ENCODE data around the gene TNK2. TPM values are rescaled to one million over a fixed set of nuclear protein-coding genes. Genes with fewer than 3 reads are reported as not detected.

TNK2 gene
- total RNA-seq, 1 donor from 2014 or later = 39.1 TPM

GRCh38 chr3:195921334-195921791, 13.0 kb upstream of the TNK2 start:
- no peaks in the 10 kb centered on the region for H4K20me1 ChIP-seq (ENCODE audit: insufficient read depth, low read length)
- Mint-ChIP-seq H3K27ac (ENCODE audit: unreplicated experiment) (no peak overlapping the region), H3K4me3 (ENCODE audit: unreplicated experiment) (no peak overlapping the region), H3K9me3 (ENCODE audit: unreplicated experiment) (peaks cover 6% of the 10 kb centered on the region), H3K4me1 (ENCODE audit: low read depth, unreplicated experiment) (no peaks in the 10 kb centered on the region), H3K36me3 (ENCODE audit: low read depth, unreplicated experiment) (peaks cover 2% of the 10 kb centered on the region), H3K27me3 (ENCODE audit: low read depth, unreplicated experiment) (peaks cover 12% of the 10 kb centered on the region)
- H3K27me3 ChIP-seq (ENCODE audit: insufficient read depth, low read length) = peaks cover 12% of the 10 kb centered on the region
- H3K4me2 ChIP-seq (ENCODE audit: low read length) = peak overlapping the region; percentile 12
- no peak overlapping the region for H3K9ac ChIP-seq (ENCODE audit: low read length)
- no peaks in the 10 kb centered on the region for H3K9me3 ChIP-seq (ENCODE audit: insufficient read depth, low read depth, low read length)
- H3K4me3 ChIP-seq (ENCODE audit: insufficient read depth, low read depth, low read length) = no peak overlapping the region
- FAIRE-seq = no peak
- H2AFZ ChIP-seq (ENCODE audit: low read depth, low read length) = peak overlapping the region; percentile 9
- H3K27ac ChIP-seq (ENCODE audit: low read depth, low read length) = no peak overlapping the region
- peak; percentile 16 for DNase-seq (ENCODE audit: low read depth)
- TF ChIP-seq, protein P1, sequence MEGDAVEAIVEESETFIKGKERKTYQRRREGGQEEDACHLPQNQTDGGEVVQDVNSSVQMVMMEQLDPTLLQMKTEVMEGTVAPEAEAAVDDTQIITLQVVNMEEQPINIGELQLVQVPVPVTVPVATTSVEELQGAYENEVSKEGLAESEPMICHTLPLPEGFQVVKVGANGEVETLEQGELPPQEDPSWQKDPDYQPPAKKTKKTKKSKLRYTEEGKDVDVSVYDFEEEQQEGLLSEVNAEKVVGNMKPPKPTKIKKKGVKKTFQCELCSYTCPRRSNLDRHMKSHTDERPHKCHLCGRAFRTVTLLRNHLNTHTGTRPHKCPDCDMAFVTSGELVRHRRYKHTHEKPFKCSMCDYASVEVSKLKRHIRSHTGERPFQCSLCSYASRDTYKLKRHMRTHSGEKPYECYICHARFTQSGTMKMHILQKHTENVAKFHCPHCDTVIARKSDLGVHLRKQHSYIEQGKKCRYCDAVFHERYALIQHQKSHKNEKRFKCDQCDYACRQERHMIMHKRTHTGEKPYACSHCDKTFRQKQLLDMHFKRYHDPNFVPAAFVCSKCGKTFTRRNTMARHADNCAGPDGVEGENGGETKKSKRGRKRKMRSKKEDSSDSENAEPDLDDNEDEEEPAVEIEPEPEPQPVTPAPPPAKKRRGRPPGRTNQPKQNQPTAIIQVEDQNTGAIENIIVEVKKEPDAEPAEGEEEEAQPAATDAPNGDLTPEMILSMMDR (IDR thresholded peaks at IDR 0.05; ENCODE audit: insufficient read depth, low read depth, low read length) = no peak
- no peak for TF ChIP-seq EZH2 (IDR thresholded peaks at IDR 0.05; ENCODE audit: insufficient read depth, low read length)
- H3K36me3 ChIP-seq (ENCODE audit: insufficient read depth, low read length) = no peaks in the 10 kb centered on the region
- no peaks in the 10 kb centered on the region for H3K79me2 ChIP-seq (ENCODE audit: insufficient read depth, low read length)
- H3K4me1 ChIP-seq (ENCODE audit: insufficient read depth, low read length) = no peaks in the 10 kb centered on the region

DNA sequence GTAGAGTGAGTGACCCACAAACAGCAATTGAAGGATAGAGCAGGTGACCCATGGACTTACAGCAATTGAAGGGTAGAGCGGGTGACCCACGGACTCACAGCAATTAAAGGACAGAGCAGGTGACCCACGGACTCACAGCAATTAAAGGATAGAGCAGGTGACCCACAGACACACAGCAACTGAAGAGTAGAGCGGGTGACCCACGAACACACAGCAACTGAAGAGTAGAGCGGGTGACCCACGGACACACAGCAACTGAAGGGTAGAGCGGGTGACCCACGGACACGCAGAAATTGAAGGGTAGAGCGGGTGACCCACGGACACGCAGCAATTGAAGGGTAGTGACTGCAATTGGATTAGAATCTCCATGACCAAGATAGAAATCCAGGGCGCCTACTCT, 9.8 kb upstream of the TNK2 start:
- Histone ChIP-seq H3K27ac (ENCODE audit: low read depth, low read length) (no peak overlapping the region), H3K9me3 (ENCODE audit: insufficient read depth, low read depth, low read length) (no peaks in the 10 kb centered on the region), H4K20me1 (ENCODE audit: insufficient read depth, low read length) (no peaks in the 10 kb centered on the region), H3K79me2 (ENCODE audit: insufficient read depth, low read length) (no peaks in the 10 kb centered on the region), H3K9ac (ENCODE audit: low read length) (no peak overlapping the region), H3K4me2 (ENCODE audit: low read length) (no peak overlapping the region), H3K27me3 (ENCODE audit: insufficient read depth, low read length) (peaks cover 9% of the 10 kb centered on the region), H3K36me3 (ENCODE audit: insufficient read depth, low read length) (no peaks in the 10 kb centered on the region), H2AFZ (ENCODE audit: low read depth, low read length) (no peak overlapping the region), H3K4me1 (ENCODE audit: insufficient read depth, low read length) (peaks cover 5% of the 10 kb centered on the region), H3K4me3 (ENCODE audit: insufficient read depth, low read depth, low read length) (no peak overlapping the region)
- Mint-ChIP-seq H3K27ac (ENCODE audit: unreplicated experiment) (no peak overlapping the region), H3K27me3 (ENCODE audit: low read depth, unreplicated experiment) (peaks cover 15% of the 10 kb centered on the region), H3K36me3 (ENCODE audit: low read depth, unreplicated experiment) (peaks cover 2% of the 10 kb centered on the region), H3K9me3 (ENCODE audit: unreplicated experiment) (peaks cover 6% of the 10 kb centered on the region), H3K4me3 (ENCODE audit: unreplicated experiment) (no peak overlapping the region), H3K4me1 (ENCODE audit: low read depth, unreplicated experiment) (peaks cover 8% of the 10 kb centered on the region)
- no peak for DNase-seq (ENCODE audit: low read depth)
- FAIRE-seq = no peak
- TF ChIP-seq EZH2 (IDR thresholded peaks at IDR 0.05; ENCODE audit: insufficient read depth, low read length) = no peak
- TF ChIP-seq, protein P1 (IDR thresholded peaks at IDR 0.05; ENCODE audit: insufficient read depth, low read depth, low read length) = no peak

GRCh38 chr3:195916991-195917390, 8.6 kb upstream of the TNK2 start:
- H3K36me3 ChIP-seq (ENCODE audit: insufficient read depth, low read length) = no peaks in the 10 kb centered on the region
- H3K79me2 ChIP-seq (ENCODE audit: insufficient read depth, low read length) = no peaks in the 10 kb centered on the region
- peaks cover 6% of the 10 kb centered on the region for H3K9me3 Mint-ChIP-seq (ENCODE audit: unreplicated experiment)
- peaks cover 15% of the 10 kb centered on the region for H3K27me3 Mint-ChIP-seq (ENCODE audit: low read depth, unreplicated experiment)
- peaks cover 2% of the 10 kb centered on the region for H3K36me3 Mint-ChIP-seq (ENCODE audit: low read depth, unreplicated experiment)
- no peak overlapping the region for H3K4me2 ChIP-seq (ENCODE audit: low read length)
- no peaks in the 10 kb centered on the region for H4K20me1 ChIP-seq (ENCODE audit: insufficient read depth, low read length)
- peaks cover 8% of the 10 kb centered on the region for H3K4me1 Mint-ChIP-seq (ENCODE audit: low read depth, unreplicated experiment)
- no peaks in the 10 kb centered on the region for H3K9me3 ChIP-seq (ENCODE audit: insufficient read depth, low read depth, low read length)
- H3K27me3 ChIP-seq (ENCODE audit: insufficient read depth, low read length) = peaks cover 9% of the 10 kb centered on the region
- no peak overlapping the region for H3K4me3 ChIP-seq (ENCODE audit: insufficient read depth, low read depth, low read length)
- H3K27ac Mint-ChIP-seq (ENCODE audit: unreplicated experiment) = no peak overlapping the region
- no peak for FAIRE-seq
- H3K4me1 ChIP-seq (ENCODE audit: insufficient read depth, low read length) = peaks cover 5% of the 10 kb centered on the region
- H3K4me3 Mint-ChIP-seq (ENCODE audit: unreplicated experiment) = no peak overlapping the region
- DNase-seq (ENCODE audit: low read depth) = no peak
- no peak overlapping the region for H2AFZ ChIP-seq (ENCODE audit: low read depth, low read length)
- no peak overlapping the region for H3K27ac ChIP-seq (ENCODE audit: low read depth, low read length)
- TF ChIP-seq, protein P1 (IDR thresholded peaks at IDR 0.05; ENCODE audit: insufficient read depth, low read depth, low read length) = no peak
- no peak for TF ChIP-seq EZH2 (IDR thresholded peaks at IDR 0.05; ENCODE audit: insufficient read depth, low read length)
- H3K9ac ChIP-seq (ENCODE audit: low read length) = no peak overlapping the region
